CD4-positive, alpha-beta memory T cell (primary cell): Measurements from ENCODE around the gene FGD3. TPM values are rescaled to one million over a fixed set of nuclear protein-coding genes. Genes with fewer than 3 reads are reported as not detected.

Experiments used
- CTCF ChIA-PET: fragments of 350-600 bp; sonication (Branson Sonifier 250); formaldehyde crosslinking; loops from one replicate; lab custom pipeline; 2021; ENCODE audit warnings: inconsistent platforms; ENCODE audit not compliant: partially characterized antibody; lab: Charles Lee
- POLR2A ChIA-PET: fragments of 350-600 bp; sonication (Branson Sonifier 250); formaldehyde crosslinking; loops from one replicate; lab custom pipeline; 2021; ENCODE audit not compliant: partially characterized antibody; lab: Charles Lee
- DNase-seq, 5 donors: peaks; one replicate each; pipeline versions ENCODE4 v3.0.0 to v3.0.0-alpha.2; 2020 to 2022; ENCODE audit warnings: mixed read lengths in 1 of 5
- H3K27ac ChIP-seq: one replicate; pipeline ENCODE4 v1.7.0; 2013; ENCODE audit warnings: low read depth, low read length
- H3K27me3 ChIP-seq: 2 replicates; pipeline ENCODE4 v1.7.0; 2013; ENCODE audit warnings: mild to moderate bottlenecking, low read length, moderate library complexity; ENCODE audit not compliant: insufficient read depth
- H3K36me3 ChIP-seq: 2 replicates; pipeline ENCODE4 v1.7.0; 2013; ENCODE audit warnings: mild to moderate bottlenecking, low read length, moderate library complexity; ENCODE audit not compliant: insufficient read depth
- H3K4me1 ChIP-seq: 2 replicates; pipeline ENCODE4 v1.7.0; 2013; ENCODE audit warnings: mild to moderate bottlenecking, low read length, moderate library complexity; ENCODE audit not compliant: insufficient read depth
- H3K4me3 ChIP-seq, 2 donors: one replicate each; pipeline ENCODE4 v1.7.0; 2013; ENCODE audit warnings: low read length in 2 of 2, mild to moderate bottlenecking in 1 of 2
- H3K9me3 ChIP-seq, 2 donors: one replicate each; pipeline ENCODE4 v1.7.0; 2013; ENCODE audit warnings: low read length in 2 of 2, control low read depth in 1 of 2; ENCODE audit not compliant: control insufficient read depth in 1 of 2
- H3K27ac Mint-ChIP-seq, 7 donors: one replicate each; pipeline ENCODE4 v1.8.0; 2020 to 2021; ENCODE audit warnings: mixed read lengths in 7 of 7, mild to moderate bottlenecking in 6 of 7, inconsistent platforms in 3 of 7, moderate library complexity in 3 of 7
- H3K27me3 Mint-ChIP-seq, 2 donors: one replicate each; pipeline ENCODE4 v1.8.0; 2020 to 2021; ENCODE audit warnings: mixed read lengths in 2 of 2
- H3K36me3 Mint-ChIP-seq, 2 donors: one replicate each; pipeline ENCODE4 v1.8.0; 2020 to 2021; ENCODE audit warnings: mixed read lengths in 2 of 2, inconsistent platforms in 1 of 2, mild to moderate bottlenecking in 1 of 2
- H3K4me1 Mint-ChIP-seq, 4 donors: one replicate each; pipeline ENCODE4 v1.8.0; 2020 to 2021; ENCODE audit warnings: mixed read lengths in 4 of 4, mild to moderate bottlenecking in 1 of 4
- H3K4me3 Mint-ChIP-seq, 8 donors: one replicate each; pipeline ENCODE4 v1.8.0; 2020 to 2021; ENCODE audit warnings: mixed read lengths in 8 of 8, mild to moderate bottlenecking in 7 of 8, moderate library complexity in 6 of 8, inconsistent platforms in 3 of 8
- H3K9me3 Mint-ChIP-seq, 8 donors: one replicate each; pipeline ENCODE4 v1.8.0; 2020 to 2021; ENCODE audit warnings: mixed read lengths in 8 of 8, mild to moderate bottlenecking in 5 of 8, inconsistent platforms in 3 of 8, moderate library complexity in 1 of 8
- intact Hi-C: fragments of 100-400 bp; cut with micrococcal nuclease; formaldehyde crosslinking; loops from one replicate; pipeline ENCODE4 v1.15.1; 2023
- polyA plus RNA-seq, 2 donors: library from polyadenylated mRNA; unstranded; fragments of 300-500 nt; fragmentation: Illumina TruSeq; gene quantifications; one replicate each; pipeline ENCODE4 v1.2.3, GENCODE V29; 2021
- total RNA-seq, 2 experiments: library from RNA; stranded (reverse); gene quantifications; one replicate each; pipeline ENCODE4 v1.2.3, GENCODE V29; 2021

The FGD3 gene
- total and polyA plus RNA-seq, 4 experiments from 2014 or later = 52.7 to 272 (median 201) TPM

DNA sequence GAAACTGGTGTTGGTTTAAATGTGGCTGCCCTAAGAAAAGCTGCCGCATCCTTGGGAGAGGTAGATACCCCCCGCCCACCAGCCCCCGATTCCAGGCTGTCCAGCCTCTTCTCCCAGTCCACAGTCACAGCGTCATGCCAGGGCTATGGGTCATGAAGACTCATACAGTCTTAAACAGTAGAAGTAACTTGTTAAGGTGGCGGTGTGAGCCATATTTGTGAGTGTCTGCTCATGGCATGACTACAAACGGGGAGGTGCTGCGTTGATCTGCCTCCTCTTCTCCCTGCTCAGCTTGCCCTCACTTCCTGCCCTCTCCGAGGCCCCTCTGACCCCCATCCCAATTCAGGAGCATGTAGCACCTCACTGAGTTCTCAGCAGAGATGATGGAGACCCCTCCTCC is 20.8 kb downstream of the FGD3 start:
- intact Hi-C loops = no loop called here
- no peaks in the 10 kb centered on the region for H3K27me3 ChIP-seq

DNA sequence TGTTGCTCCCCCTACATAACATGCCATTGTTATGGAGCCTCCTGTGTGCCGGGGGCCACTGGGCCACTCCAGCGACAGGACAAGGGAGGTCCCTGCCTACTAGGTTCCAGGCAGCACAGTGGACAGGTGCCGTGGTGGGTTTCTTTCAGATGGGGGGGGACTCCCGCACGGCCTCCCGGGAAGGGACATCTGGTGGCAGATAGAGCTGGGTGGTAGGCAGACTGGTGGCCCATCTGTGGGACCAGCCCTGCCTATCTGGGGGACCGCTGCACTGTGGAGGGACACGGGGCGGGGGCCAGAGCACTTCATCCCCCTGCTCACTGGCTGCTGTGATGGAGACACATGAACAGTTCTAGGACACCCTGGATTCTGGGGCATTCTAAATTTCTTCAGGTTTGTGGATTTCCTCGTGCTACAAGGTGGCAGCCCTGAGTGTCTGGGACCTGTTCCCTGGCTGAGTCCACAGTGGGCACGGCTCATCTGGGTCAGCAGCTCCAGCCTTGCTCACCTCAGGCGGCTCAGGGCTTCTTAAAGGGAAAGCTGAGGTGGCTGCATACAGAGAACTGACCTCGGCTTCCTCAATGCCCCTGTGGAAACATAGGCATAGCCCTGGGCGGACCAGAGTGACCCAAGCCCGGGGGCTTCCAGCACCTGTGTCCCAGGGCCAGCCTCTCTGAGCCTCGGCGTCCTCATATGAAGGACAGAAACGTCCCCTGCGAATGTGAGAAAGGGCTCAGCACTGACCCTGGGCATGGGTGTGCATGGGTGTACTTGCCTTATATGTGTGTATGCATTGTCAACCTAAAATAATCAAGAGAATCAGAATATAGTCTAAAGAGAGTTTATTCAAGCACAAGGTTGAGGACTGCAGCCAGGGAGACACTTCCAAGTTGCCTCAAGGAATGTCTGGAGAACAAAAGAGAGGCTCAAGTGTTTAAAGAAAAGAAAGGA is 22.5 kb downstream of the FGD3 start:
- Mint-ChIP-seq H3K4me1 (peaks cover 53 to 100% (median 72%) of the 10 kb centered on the region in 4 donors), H3K27me3 (no peaks in the 10 kb centered on the region), H3K36me3 (peaks cover 34 to 70% of the 10 kb centered on the region in 2 donors), H3K4me3 (peak overlapping the region; percentile 93 to 99 (median 94)), H3K9me3 (no peaks in the 10 kb centered on the region), H3K27ac (peak overlapping the region; percentile 88 to 100 (median 98))
- intact Hi-C loops = loop anchor here (2.0 kb wide), 1 partner anchor 17 kb away; no protein-coding TSS in a partner anchor
- Histone ChIP-seq H3K4me1 (peaks cover 90% of the 10 kb centered on the region), H3K27me3 (no peaks in the 10 kb centered on the region), H3K27ac (peak overlapping the region; percentile 84), H3K4me3 (peak overlapping the region in 1 of 2 donors; percentile 54), H3K9me3 (no peaks in the 10 kb centered on the region), H3K36me3 (peaks cover 13% of the 10 kb centered on the region)
- DNase-seq = peak in 1 of 5 donors; percentile 37
- CTCF ChIA-PET = interaction anchor here (0.7 to 1.2 kb wide), 2 partner anchors 13 to 33 kb away, joined by 3 to 8 read pairs; no protein-coding TSS in a partner anchor
- POLR2A ChIA-PET = interaction anchor here (1.0 to 15.5 kb wide), 3 partner anchors 10 to 17 kb away, joined by 3 to 304 read pairs (median 7); partner anchors contain the start of gene FGD3

More for the DNA sequence above, 20.8 kb downstream of the FGD3 start:
- Mint-ChIP-seq H3K4me1 (peaks cover 42 to 98% (median 62%) of the 10 kb centered on the region in 4 donors), H3K36me3 (peaks cover 23 to 62% of the 10 kb centered on the region in 2 donors), H3K9me3 (peaks cover 0 to 2% (median 0%) of the 10 kb centered on the region in 8 donors), H3K4me3 (peak overlapping the region; percentile 93 to 99 (median 94)), H3K27me3 (no peaks in the 10 kb centered on the region), H3K27ac (peak overlapping the region; percentile 88 to 100 (median 98))
- Histone ChIP-seq H3K27ac (peak overlapping the region; percentile 84), H3K9me3 (no peaks in the 10 kb centered on the region), H3K4me3 (peak overlapping the region; percentile 30 to 54), H3K4me1 (peaks cover 82% of the 10 kb centered on the region), H3K36me3 (no peaks in the 10 kb centered on the region)
- DNase-seq = peak in 2 of 5 donors; percentile 21 to 47
- CTCF ChIA-PET = interaction anchor here (1.3 to 6.6 kb wide), 4 partner anchors 11 to 34 kb away, joined by 5 to 37 read pairs (median 14); no protein-coding TSS in a partner anchor
- POLR2A ChIA-PET = interaction anchor here (1.0 to 15.5 kb wide), 7 partner anchors 9 to 128 kb away, joined by 3 to 304 read pairs (median 50); partner anchors contain the start of genes CARD19 and FGD3

DNA sequence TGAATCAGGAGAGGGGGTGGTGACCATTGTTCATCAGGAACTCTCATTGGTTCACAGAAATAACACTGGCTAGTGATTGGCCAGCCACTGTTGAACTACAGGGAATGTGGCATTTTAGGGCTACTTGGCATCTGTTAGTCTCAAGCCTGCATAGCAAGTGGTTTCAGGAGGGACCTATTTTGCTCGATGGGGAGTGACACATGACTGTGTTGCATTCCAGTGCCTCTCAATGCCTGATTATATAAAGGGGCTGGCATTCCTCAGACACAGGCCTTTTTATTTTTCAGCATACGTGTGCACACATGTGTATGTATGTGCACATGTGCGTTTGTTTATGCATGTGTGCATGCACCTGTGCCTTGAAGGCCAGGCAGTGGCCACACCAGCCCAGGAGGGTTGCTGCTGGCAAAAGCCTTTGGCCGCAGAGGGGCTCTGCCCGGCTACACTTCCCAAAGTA is 23.2 kb downstream of the FGD3 start:
- CTCF ChIA-PET = interaction anchor here (0.7 to 1.2 kb wide), 2 partner anchors 14 to 33 kb away, joined by 3 to 8 read pairs; no protein-coding TSS in a partner anchor

DNA sequence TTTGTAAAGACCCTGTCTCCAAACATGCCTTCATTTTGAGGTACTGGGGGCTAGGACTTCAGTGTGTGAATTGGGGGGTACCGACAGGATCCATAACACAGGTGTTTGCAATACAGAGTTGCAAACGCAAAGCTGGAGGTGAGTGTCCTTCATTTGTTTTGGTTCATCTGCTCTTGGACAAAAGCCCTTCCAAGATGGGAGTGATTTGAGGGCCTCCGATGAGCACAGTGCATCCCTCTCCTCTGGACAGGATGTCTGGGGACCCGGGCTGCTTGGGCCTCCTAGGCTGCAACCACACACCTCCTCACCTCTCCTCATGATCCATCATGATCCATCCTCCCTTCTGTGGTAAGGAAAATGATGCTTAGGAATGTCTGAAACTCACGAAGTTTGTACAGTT is 23.8 kb downstream of the FGD3 start:
- Mint-ChIP-seq H3K4me1 (peaks cover 58 to 98% (median 80%) of the 10 kb centered on the region in 4 donors), H3K36me3 (peaks cover 34 to 70% of the 10 kb centered on the region in 2 donors), H3K27me3 (no peaks in the 10 kb centered on the region), H3K27ac (peak overlapping the region; percentile 37 to 100 (median 89)), H3K4me3 (peak overlapping the region; percentile 69 to 99 (median 94)), H3K9me3 (no peaks in the 10 kb centered on the region)
- ChIA-PET POLR2A (interaction anchor here (0.6 to 15.5 kb wide), 8 partner anchors 7 to 124 kb away, joined by 3 to 304 read pairs (median 4); partner anchors contain the start of gene FGD3), CTCF (interaction anchor here (0.7 to 5.7 kb wide), 4 partner anchors 14 to 149 kb away, joined by 3 to 32 read pairs (median 6); no protein-coding TSS in a partner anchor)
- peak overlapping the region; percentile 24 for H3K27ac ChIP-seq
- intact Hi-C loops = loop anchor here (2.0 kb wide), 1 partner anchor 16 kb away; no protein-coding TSS in a partner anchor
- H3K36me3 ChIP-seq = peaks cover 27% of the 10 kb centered on the region
- H3K4me1 ChIP-seq = peaks cover 100% of the 10 kb centered on the region
- H3K9me3 ChIP-seq = no peaks in the 10 kb centered on the region
- no peak for DNase-seq
- no peaks in the 10 kb centered on the region for H3K27me3 ChIP-seq
- H3K4me3 ChIP-seq = no peak overlapping the region

More for the DNA sequence above, 23.2 kb downstream of the FGD3 start:
- Mint-ChIP-seq H3K9me3 (no peaks in the 10 kb centered on the region), H3K36me3 (peaks cover 36 to 70% of the 10 kb centered on the region in 2 donors), H3K4me1 (peaks cover 54 to 98% (median 76%) of the 10 kb centered on the region in 4 donors), H3K27me3 (no peaks in the 10 kb centered on the region), H3K4me3 (peak overlapping the region; percentile 75 to 99 (median 94)), H3K27ac (peak overlapping the region; percentile 88 to 100 (median 98))
- Histone ChIP-seq H3K36me3 (peaks cover 20% of the 10 kb centered on the region), H3K4me1 (peaks cover 97% of the 10 kb centered on the region), H3K4me3 (peak overlapping the region; percentile 19 to 54), H3K9me3 (no peaks in the 10 kb centered on the region), H3K27me3 (no peaks in the 10 kb centered on the region), H3K27ac (peak overlapping the region; percentile 84)
- no peak for DNase-seq
- intact Hi-C loops = loop anchor here (2.0 kb wide), 1 partner anchor 16 kb away; no protein-coding TSS in a partner anchor
- POLR2A ChIA-PET = interaction anchor here (1.0 to 15.5 kb wide), 4 partner anchors 10 to 125 kb away, joined by 3 to 304 read pairs (median 5); partner anchors contain the start of gene FGD3

DNA sequence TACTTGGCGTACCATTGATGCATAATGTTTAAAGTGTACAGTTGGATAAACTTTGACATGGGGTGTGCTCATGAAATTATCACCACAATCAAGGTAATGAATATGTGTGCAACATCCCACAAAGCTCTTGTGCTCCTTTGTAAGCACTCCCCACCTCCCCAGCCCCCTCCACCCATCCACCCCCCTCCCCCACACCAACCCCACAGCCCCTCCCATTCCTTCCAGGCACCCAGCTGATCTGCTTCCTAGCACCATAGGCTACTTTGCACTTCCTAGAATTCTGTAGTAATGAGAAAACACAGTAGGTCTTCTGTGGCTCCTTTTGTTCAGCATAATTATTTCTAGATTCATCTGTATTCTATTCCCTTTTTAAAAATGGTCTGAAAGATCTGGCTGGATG is 24.5 kb downstream of the FGD3 start:
- Histone ChIP-seq H3K9me3 (no peaks in the 10 kb centered on the region), H3K4me1 (peaks cover 100% of the 10 kb centered on the region), H3K36me3 (peaks cover 33% of the 10 kb centered on the region), H3K27ac (no peak overlapping the region), H3K27me3 (no peaks in the 10 kb centered on the region), H3K4me3 (no peak overlapping the region)
- H3K36me3 Mint-ChIP-seq = peaks cover 32 to 71% of the 10 kb centered on the region in 2 donors
- H3K9me3 Mint-ChIP-seq = no peaks in the 10 kb centered on the region
- intact Hi-C loops = loop anchor here (2.0 kb wide), 1 partner anchor 15 kb away; no protein-coding TSS in a partner anchor
- no peak for DNase-seq
- H3K4me3 Mint-ChIP-seq = peak overlapping the region in 7 of 8 donors; percentile 25 to 83 (median 67)
- H3K27ac Mint-ChIP-seq = peak overlapping the region in 6 of 7 donors; percentile 56 to 96 (median 81)
- CTCF ChIA-PET = interaction anchor here (0.7 to 5.7 kb wide), 3 partner anchors 15 to 148 kb away, joined by 3 to 32 read pairs (median 4); no protein-coding TSS in a partner anchor
- POLR2A ChIA-PET = interaction anchor here (0.6 to 15.5 kb wide), 6 partner anchors 7 to 124 kb away, joined by 3 to 304 read pairs (median 4); partner anchors contain the start of gene FGD3
- peaks cover 58 to 98% (median 83%) of the 10 kb centered on the region in 4 donors for H3K4me1 Mint-ChIP-seq
- H3K27me3 Mint-ChIP-seq = no peaks in the 10 kb centered on the region

DNA sequence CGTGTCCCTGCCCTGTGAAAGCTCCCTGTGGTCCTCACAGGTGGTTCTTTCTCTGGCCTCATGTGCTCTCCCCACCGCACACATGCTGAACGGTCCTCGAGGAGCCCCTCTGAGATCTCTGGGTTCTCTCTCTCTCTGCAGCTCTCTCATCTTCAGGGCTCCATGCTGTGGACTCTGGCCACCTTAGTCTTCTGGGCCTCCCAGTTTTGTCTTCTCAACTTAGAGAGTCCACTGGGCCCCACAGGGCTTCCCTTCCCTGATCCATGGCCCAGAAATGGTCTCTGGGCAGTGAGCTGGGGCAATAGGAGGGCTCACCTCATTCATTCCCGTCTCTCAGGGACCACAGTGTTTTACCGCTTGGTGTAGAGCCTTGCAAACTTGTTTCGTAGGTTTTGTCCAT is 26.4 kb downstream of the FGD3 start:
- no peaks in the 10 kb centered on the region for H3K27me3 ChIP-seq
- DNase-seq = no peak
- H3K27ac ChIP-seq = peak overlapping the region; percentile 15
- intact Hi-C loops = no loop called here
- Mint-ChIP-seq H3K27ac (peak overlapping the region; percentile 52 to 95 (median 82)), H3K9me3 (no peaks in the 10 kb centered on the region), H3K27me3 (no peaks in the 10 kb centered on the region), H3K36me3 (peaks cover 37 to 71% of the 10 kb centered on the region in 2 donors), H3K4me1 (peaks cover 63 to 96% (median 82%) of the 10 kb centered on the region in 4 donors), H3K4me3 (peak overlapping the region; percentile 63 to 83 (median 66))
- peaks cover 43% of the 10 kb centered on the region for H3K36me3 ChIP-seq
- CTCF ChIA-PET = interaction anchor here (1.0 to 5.7 kb wide), 4 partner anchors 13 to 134 kb away, joined by 3 to 32 read pairs (median 8); no protein-coding TSS in a partner anchor
- H3K4me3 ChIP-seq = no peak overlapping the region
- peaks cover 95% of the 10 kb centered on the region for H3K4me1 ChIP-seq
- no peaks in the 10 kb centered on the region for H3K9me3 ChIP-seq
- POLR2A ChIA-PET = interaction anchor here (0.9 to 15.5 kb wide), 6 partner anchors 9 to 55 kb away, joined by 3 to 304 read pairs (median 6); partner anchors contain the start of gene FGD3
